ENCODE results near the gene SUMF1.

DNA sequence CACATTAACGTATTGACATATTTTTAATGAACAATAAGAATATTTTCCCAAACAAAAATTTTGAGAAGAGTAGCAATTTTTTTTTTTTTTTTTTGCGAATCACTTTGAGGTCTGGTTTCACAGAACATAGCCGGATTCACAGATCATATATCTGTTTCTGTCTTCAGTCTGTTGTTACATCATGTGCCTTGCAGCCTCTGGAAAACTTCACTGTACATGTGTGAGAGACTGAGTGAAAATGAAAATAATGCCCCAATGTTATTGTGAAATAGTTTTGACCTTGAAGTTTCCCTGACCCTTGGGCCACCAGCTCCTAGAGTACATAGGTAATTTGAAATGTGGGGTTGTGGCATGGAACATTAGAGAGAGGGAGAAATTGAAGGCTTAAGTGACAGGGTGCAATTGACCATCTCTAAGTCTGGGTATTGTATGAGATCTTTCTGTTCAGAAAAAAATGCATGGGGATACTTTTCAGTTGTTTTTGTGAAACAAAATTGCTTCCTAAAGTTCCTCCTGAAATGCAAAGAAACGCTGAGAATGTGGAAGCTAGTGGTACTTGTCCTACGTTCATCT lies 40.0 kb upstream of the SUMF1 start:
- no peak for TF ChIP-seq CREB1 (IDR thresholded peaks at IDR 0.05; ENCODE audit: low read depth)
- no peak for TF ChIP-seq CEBPB (IDR thresholded peaks at IDR 0.05)
- no peak for TF ChIP-seq ZBTB7A (IDR thresholded peaks at IDR 0.05; ENCODE audit: low read depth)
- no peak for TF ChIP-seq TAF1 (IDR thresholded peaks at IDR 0.05; ENCODE audit: low read depth)
- no peak for TF ChIP-seq NFIC (IDR thresholded peaks at IDR 0.05)
- no peak for TF ChIP-seq FOXM1 (IDR thresholded peaks at IDR 0.05; ENCODE audit: borderline replicate concordance, low read depth)
- TF ChIP-seq TCF12 (IDR thresholded peaks at IDR 0.05; ENCODE audit: low read depth): no peak

Data from Ishikawa (cell line).